ENCODE data around the gene SEC14L3. TPM values are rescaled to one million over a fixed set of nuclear protein-coding genes. Genes with fewer than 3 reads are reported as not detected.

SEC14L3 gene
- total RNA-seq, 1 experiment from 2014 or later, result not detected

DNA sequence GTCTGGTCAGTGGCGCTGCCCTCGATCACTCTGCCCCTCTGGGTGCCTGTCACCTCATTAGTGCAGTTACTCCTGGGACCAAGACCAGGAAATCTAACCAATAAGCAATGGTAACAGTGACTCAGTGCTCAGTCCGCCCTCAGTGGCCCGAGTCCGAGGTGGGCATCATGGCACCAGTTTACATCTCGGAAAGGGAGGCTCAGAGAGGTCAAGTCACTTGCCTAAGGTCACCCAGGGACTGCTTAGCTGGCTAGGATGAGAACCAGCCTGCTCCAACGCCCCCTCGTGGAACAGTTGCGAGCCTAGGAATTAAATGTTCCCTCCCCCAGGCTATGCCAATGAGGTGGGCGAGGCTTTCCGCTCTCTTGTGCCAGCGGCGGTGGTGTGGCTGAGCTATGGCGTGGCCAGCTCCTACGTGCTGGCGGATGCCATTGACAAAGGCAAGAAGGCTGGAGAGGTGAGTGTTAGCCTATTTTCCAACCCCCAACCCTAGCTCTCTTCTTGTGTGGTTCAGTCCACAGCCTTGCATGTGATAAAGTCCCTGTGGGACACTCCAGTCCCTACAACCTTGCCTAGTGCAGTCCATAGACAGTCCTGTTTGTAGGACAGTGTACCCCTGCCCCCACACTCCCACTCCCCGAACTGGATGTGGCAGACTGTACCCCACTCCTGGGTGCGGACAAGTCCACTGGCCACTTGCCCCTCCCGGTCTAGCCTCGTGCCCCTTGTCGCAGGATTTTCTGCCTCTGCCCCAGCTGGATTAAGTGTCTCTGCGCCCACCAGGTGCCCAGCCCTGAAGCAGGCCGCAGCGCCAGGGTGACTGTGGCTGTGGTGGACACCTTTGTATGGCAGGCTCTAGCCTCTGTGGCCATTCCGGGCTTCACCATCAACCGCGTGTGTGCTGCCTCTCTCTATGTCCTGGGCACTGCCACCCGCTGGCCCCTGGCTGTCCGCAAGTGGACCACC lies 45.1 kb downstream of the SEC14L3 start:
- DNase-seq, result peak; percentile 92
- Histone ChIP-seq H3K4me3 (ENCODE audit: insufficient read depth, low read depth, low read length) (peak overlapping the region; percentile 85), H3K27me3 (ENCODE audit: control insufficient read depth, insufficient read depth, low read length) (no peaks in the 10 kb centered on the region), H3K36me3 (replicated peaks; ENCODE audit: control insufficient read depth, insufficient read depth, low read length) (peaks cover 3% of the 10 kb centered on the region)

- Histone ChIP-seq H3K27me3 (ENCODE audit: control insufficient read depth, insufficient read depth, low read length) (no peaks in the 10 kb centered on the region), H3K4me3 (ENCODE audit: insufficient read depth, low read depth, low read length) (peak within 1 kb of the TSS; percentile 85), H3K36me3 (replicated peaks; ENCODE audit: control insufficient read depth, insufficient read depth, low read length) (peaks cover 3% of the 10 kb centered on the region)
- DNase-seq, result peak; percentile 91
Observed at GRCh38 chr22:30425616-30426387, 46.0 kb downstream of the SEC14L3 start, which contains the start of gene MTFP1. Gene MTFP1, plus strand, starts transcription at chr22:30425768. Its CDS starts 112 bp downstream, at chr22:30425880.

GRCh38 chr22:30425327-30425615 lies 46.5 kb downstream of the SEC14L3 start:
- no peak for DNase-seq
- peak overlapping the region; percentile 85 for H3K4me3 ChIP-seq (ENCODE audit: insufficient read depth, low read depth, low read length)
- H3K36me3 ChIP-seq (replicated peaks; ENCODE audit: control insufficient read depth, insufficient read depth, low read length), result peaks cover 3% of the 10 kb centered on the region
- H3K27me3 ChIP-seq (ENCODE audit: control insufficient read depth, insufficient read depth, low read length), result no peaks in the 10 kb centered on the region

- Histone ChIP-seq H3K4me3 (ENCODE audit: insufficient read depth, low read depth, low read length) (peak overlapping the region; percentile 85), H3K36me3 (replicated peaks; ENCODE audit: control insufficient read depth, insufficient read depth, low read length) (peaks cover 3% of the 10 kb centered on the region), H3K27me3 (ENCODE audit: control insufficient read depth, insufficient read depth, low read length) (no peaks in the 10 kb centered on the region)
- DNase-seq, result no peak
Observed at GRCh38 chr22:30424534-30425326, 47.1 kb downstream of the SEC14L3 start.

GRCh38 chr22:30423959-30424533 lies 47.8 kb downstream of the SEC14L3 start:
- Histone ChIP-seq H3K27me3 (ENCODE audit: control insufficient read depth, insufficient read depth, low read length) (no peaks in the 10 kb centered on the region), H3K36me3 (replicated peaks; ENCODE audit: control insufficient read depth, insufficient read depth, low read length) (peaks cover 3% of the 10 kb centered on the region), H3K4me3 (ENCODE audit: insufficient read depth, low read depth, low read length) (peak overlapping the region; percentile 85)
- peak; percentile 97 for DNase-seq

DNA sequence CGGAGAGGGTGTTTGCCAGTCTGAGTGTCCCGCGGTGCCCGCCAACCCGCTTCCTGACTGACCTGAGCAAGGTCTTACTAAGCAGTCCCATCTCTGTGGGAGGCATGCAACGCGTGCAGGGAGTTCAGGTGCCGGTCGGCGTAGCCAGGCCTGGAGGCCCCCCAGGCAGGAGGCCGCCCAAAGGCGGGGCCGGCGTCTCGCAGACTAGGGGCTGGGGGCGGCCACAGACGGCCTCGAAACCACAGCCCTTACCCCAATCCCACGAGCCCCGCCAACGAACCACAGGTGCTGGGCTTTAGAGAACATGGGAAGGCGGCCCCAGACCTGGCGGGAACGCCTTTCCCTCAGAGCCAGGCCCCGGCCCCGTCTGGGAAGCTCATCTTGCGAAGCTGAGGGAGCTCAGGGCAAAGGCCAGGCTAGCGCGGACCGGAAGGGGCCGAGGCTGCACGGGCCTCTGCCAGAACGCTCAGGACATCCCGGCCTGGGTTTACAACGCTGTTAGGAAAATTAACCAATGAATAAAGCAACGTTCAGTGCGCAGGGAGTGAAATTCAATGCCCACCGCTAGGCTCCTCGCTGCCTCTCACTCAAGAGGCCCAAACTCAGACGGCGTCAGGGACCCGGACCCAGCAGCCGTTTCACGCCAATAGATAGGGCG lies 48.4 kb downstream of the SEC14L3 start:
- DNase-seq, result peak; percentile 85
- Histone ChIP-seq H3K36me3 (replicated peaks; ENCODE audit: control insufficient read depth, insufficient read depth, low read length) (peaks cover 3% of the 10 kb centered on the region), H3K4me3 (ENCODE audit: insufficient read depth, low read depth, low read length) (peak overlapping the region; percentile 85), H3K27me3 (ENCODE audit: control insufficient read depth, insufficient read depth, low read length) (no peaks in the 10 kb centered on the region)

- Histone ChIP-seq H3K4me3 (ENCODE audit: insufficient read depth, low read depth, low read length) (peak overlapping the region; percentile 85), H3K27me3 (ENCODE audit: control insufficient read depth, insufficient read depth, low read length) (no peaks in the 10 kb centered on the region), H3K36me3 (replicated peaks; ENCODE audit: control insufficient read depth, insufficient read depth, low read length) (no peaks in the 10 kb centered on the region; the same call in 1 of the 2 replicates)
- peak; percentile 76 for DNase-seq
Observed at GRCh38 chr22:30422481-30423300, 49.1 kb downstream of the SEC14L3 start.

- no peak for DNase-seq
- no peaks in the 10 kb centered on the region for H3K27me3 ChIP-seq (ENCODE audit: control insufficient read depth, insufficient read depth, low read length)
- H3K4me3 ChIP-seq (ENCODE audit: insufficient read depth, low read depth, low read length), result no peak overlapping the region
- peaks cover 3% of the 10 kb centered on the region; the same call in 1 of the 2 replicates for H3K36me3 ChIP-seq (replicated peaks; ENCODE audit: control insufficient read depth, insufficient read depth, low read length)
Observed at GRCh38 chr22:30421695-30422480, 49.9 kb downstream of the SEC14L3 start.

- no peak for DNase-seq
- no peaks in the 10 kb centered on the region for H3K27me3 ChIP-seq (ENCODE audit: control insufficient read depth, insufficient read depth, low read length)
- peaks cover 5% of the 10 kb centered on the region for H3K36me3 ChIP-seq (replicated peaks; ENCODE audit: control insufficient read depth, insufficient read depth, low read length)
- no peak overlapping the region for H3K4me3 ChIP-seq (ENCODE audit: insufficient read depth, low read depth, low read length)
Observed at GRCh38 chr22:30420347-30421125, 51.3 kb downstream of the SEC14L3 start.

GRCh38 chr22:30416837-30417236 lies 55.0 kb downstream of the SEC14L3 start:
- Histone ChIP-seq H3K27me3 (ENCODE audit: control insufficient read depth, insufficient read depth, low read length) (no peaks in the 10 kb centered on the region), H3K4me3 (ENCODE audit: insufficient read depth, low read depth, low read length) (no peak overlapping the region), H3K36me3 (replicated peaks; ENCODE audit: control insufficient read depth, insufficient read depth, low read length) (peaks cover 7% of the 10 kb centered on the region)
- no peak for DNase-seq

GRCh38 chr22:30416403-30416802 lies 55.4 kb downstream of the SEC14L3 start:
- H3K4me3 ChIP-seq (ENCODE audit: insufficient read depth, low read depth, low read length), result no peak overlapping the region
- peaks cover 7% of the 10 kb centered on the region for H3K36me3 ChIP-seq (replicated peaks; ENCODE audit: control insufficient read depth, insufficient read depth, low read length)
- no peaks in the 10 kb centered on the region for H3K27me3 ChIP-seq (ENCODE audit: control insufficient read depth, insufficient read depth, low read length)
- DNase-seq, result no peak

GRCh38 chr22:30414525-30415047 lies 57.2 kb downstream of the SEC14L3 start:
- peaks cover 8% of the 10 kb centered on the region for H3K36me3 ChIP-seq (replicated peaks; ENCODE audit: control insufficient read depth, insufficient read depth, low read length)
- H3K4me3 ChIP-seq (ENCODE audit: insufficient read depth, low read depth, low read length), result no peak overlapping the region
- no peak for DNase-seq
- H3K27me3 ChIP-seq (ENCODE audit: control insufficient read depth, insufficient read depth, low read length), result no peaks in the 10 kb centered on the region

Measured in H7 (cell line).